ENCODE results near the gene MSANTD1.

The MSANTD1 gene

DNA sequence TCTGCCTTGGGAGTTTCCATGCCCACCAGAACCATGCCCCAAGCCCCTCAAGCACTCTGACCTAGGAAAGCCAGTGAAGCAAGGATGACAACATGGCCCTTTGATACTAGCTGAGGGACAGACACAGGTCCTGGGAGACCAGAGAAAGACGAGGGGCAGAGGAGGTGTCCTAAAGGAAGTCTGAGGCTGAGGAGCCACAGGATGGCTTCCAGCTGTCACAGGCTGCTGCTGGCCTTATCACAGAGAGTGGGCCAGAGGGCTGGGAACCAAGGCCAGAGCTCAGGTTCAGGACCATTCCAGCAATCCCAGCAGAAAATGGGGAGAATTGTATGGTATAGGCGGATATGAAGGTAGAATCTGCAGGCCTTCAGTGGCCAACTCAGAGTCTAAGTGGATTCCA lies 31.7 kb upstream of the MSANTD1 start:
- H3K9me3 ChIP-seq (ENCODE audit: control insufficient read depth in 1 of 2, low read length in 2 of 2) = no peaks in the 10 kb centered on the region
- no peaks in the 10 kb centered on the region for H3K4me1 ChIP-seq (ENCODE audit: control insufficient read depth in 1 of 2, insufficient read depth in 2 of 2, low read length in 2 of 2)
- H3K4me3 ChIP-seq (ENCODE audit: low read depth in 1 of 2, low read length in 2 of 2) = no peak overlapping the region
- H3K36me3 ChIP-seq (ENCODE audit: control insufficient read depth in 1 of 2, insufficient read depth in 2 of 2, low read length in 2 of 2) = peaks cover 82 to 91% of the 10 kb centered on the region in 2 donors
- H3K27me3 ChIP-seq (ENCODE audit: control insufficient read depth in 1 of 2, insufficient read depth in 2 of 2, low read length in 2 of 2) = no peaks in the 10 kb centered on the region
- no peak overlapping the region for H3K9ac ChIP-seq (ENCODE audit: low read depth in 1 of 2, low read length in 2 of 2)
- no peak overlapping the region for H3K27ac ChIP-seq (ENCODE audit: low read depth, low read length)

GRCh38 chr4:3217771-3218170 lies 31.2 kb upstream of the MSANTD1 start:
- H3K9me3 ChIP-seq (ENCODE audit: control insufficient read depth in 1 of 2, low read length in 2 of 2) = no peaks in the 10 kb centered on the region
- H3K27ac ChIP-seq (ENCODE audit: low read depth, low read length) = no peak overlapping the region
- H3K36me3 ChIP-seq (ENCODE audit: control insufficient read depth in 1 of 2, insufficient read depth in 2 of 2, low read length in 2 of 2) = peaks cover 82 to 91% of the 10 kb centered on the region in 2 donors
- no peaks in the 10 kb centered on the region for H3K27me3 ChIP-seq (ENCODE audit: control insufficient read depth in 1 of 2, insufficient read depth in 2 of 2, low read length in 2 of 2)
- H3K4me1 ChIP-seq (ENCODE audit: control insufficient read depth in 1 of 2, insufficient read depth in 2 of 2, low read length in 2 of 2) = no peaks in the 10 kb centered on the region
- H3K9ac ChIP-seq (ENCODE audit: low read depth in 1 of 2, low read length in 2 of 2) = no peak overlapping the region
- no peak overlapping the region for H3K4me3 ChIP-seq (ENCODE audit: low read depth in 1 of 2, low read length in 2 of 2)

DNA sequence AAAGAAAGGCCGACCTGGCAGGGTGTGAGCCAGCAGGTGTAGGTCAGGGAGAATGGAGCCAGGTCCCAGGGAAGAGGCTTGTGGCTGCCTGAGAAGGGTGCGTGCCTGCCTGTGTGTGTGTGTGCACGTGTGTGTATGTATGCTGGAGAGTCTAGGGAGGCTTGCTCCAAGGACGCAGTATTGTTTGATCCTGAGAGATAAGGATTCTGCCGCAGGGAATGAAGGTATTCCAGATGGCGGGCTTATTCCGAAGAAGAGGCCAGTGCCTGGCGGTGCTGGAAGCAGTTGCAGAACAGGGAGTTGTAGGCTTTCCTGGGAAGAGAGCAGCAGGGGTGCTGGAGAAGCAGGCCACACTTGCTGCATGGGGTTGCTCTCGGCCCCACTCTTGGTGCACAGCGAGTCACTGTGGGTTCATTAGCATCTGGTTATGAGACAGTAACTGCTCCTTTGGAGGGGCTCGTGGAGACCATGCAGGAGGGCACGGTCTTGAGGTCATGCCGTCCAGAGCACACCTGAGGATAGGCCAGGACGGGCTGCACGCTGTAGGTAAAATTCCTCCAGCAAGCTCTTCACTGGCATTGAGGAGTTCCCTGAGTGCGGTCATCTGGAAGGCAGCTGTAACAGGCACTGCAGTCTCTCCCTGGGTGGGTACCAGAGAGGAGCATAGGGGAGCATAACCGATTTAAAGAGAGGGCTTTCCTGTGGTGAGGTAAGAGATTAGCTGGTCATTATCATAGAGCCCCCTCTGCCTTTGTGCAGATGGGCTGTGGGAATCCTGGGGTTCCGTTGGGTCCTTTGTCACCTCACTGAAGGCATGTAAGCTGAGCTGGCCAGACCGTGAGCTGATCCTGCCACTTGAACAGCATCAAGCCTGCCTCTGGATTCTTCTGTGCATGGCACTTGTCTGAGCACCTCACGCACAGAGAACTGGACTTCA lies 29.9 kb upstream of the MSANTD1 start:
- no peak overlapping the region for H3K9ac ChIP-seq (ENCODE audit: low read depth in 1 of 2, low read length in 2 of 2)

GRCh38 chr4:3219761-3220475 lies 29.0 kb upstream of the MSANTD1 start:
- Histone ChIP-seq H3K4me3 (ENCODE audit: low read depth in 1 of 2, low read length in 2 of 2) (no peak overlapping the region), H3K9me3 (ENCODE audit: control insufficient read depth in 1 of 2, low read length in 2 of 2) (no peaks in the 10 kb centered on the region), H3K27ac (ENCODE audit: low read depth, low read length) (no peak overlapping the region), H3K9ac (ENCODE audit: low read depth in 1 of 2, low read length in 2 of 2) (no peak overlapping the region), H3K27me3 (ENCODE audit: control insufficient read depth in 1 of 2, insufficient read depth in 2 of 2, low read length in 2 of 2) (no peaks in the 10 kb centered on the region), H3K4me1 (ENCODE audit: control insufficient read depth in 1 of 2, insufficient read depth in 2 of 2, low read length in 2 of 2) (no peaks in the 10 kb centered on the region), H3K36me3 (ENCODE audit: control insufficient read depth in 1 of 2, insufficient read depth in 2 of 2, low read length in 2 of 2) (peaks cover 79 to 94% of the 10 kb centered on the region in 2 donors)

More for the DNA sequence above, 29.9 kb upstream of the MSANTD1 start:
- Histone ChIP-seq H3K36me3 (ENCODE audit: control insufficient read depth in 1 of 2, insufficient read depth in 2 of 2, low read length in 2 of 2) (peaks cover 78 to 91% of the 10 kb centered on the region in 2 donors), H3K4me1 (ENCODE audit: control insufficient read depth in 1 of 2, insufficient read depth in 2 of 2, low read length in 2 of 2) (no peaks in the 10 kb centered on the region), H3K4me3 (ENCODE audit: low read depth in 1 of 2, low read length in 2 of 2) (no peak overlapping the region), H3K27ac (ENCODE audit: low read depth, low read length) (no peak overlapping the region), H3K9me3 (ENCODE audit: control insufficient read depth in 1 of 2, low read length in 2 of 2) (no peaks in the 10 kb centered on the region), H3K27me3 (ENCODE audit: control insufficient read depth in 1 of 2, insufficient read depth in 2 of 2, low read length in 2 of 2) (no peaks in the 10 kb centered on the region)

- no peaks in the 10 kb centered on the region for H3K4me1 ChIP-seq (ENCODE audit: control insufficient read depth in 1 of 2, insufficient read depth in 2 of 2, low read length in 2 of 2)
- no peak overlapping the region for H3K27ac ChIP-seq (ENCODE audit: low read depth, low read length)
- no peaks in the 10 kb centered on the region for H3K27me3 ChIP-seq (ENCODE audit: control insufficient read depth in 1 of 2, insufficient read depth in 2 of 2, low read length in 2 of 2)
- H3K9me3 ChIP-seq (ENCODE audit: control insufficient read depth in 1 of 2, low read length in 2 of 2) = no peaks in the 10 kb centered on the region
- H3K36me3 ChIP-seq (ENCODE audit: control insufficient read depth in 1 of 2, insufficient read depth in 2 of 2, low read length in 2 of 2) = peaks cover 72 to 94% of the 10 kb centered on the region in 2 donors
- no peak overlapping the region for H3K9ac ChIP-seq (ENCODE audit: low read depth in 1 of 2, low read length in 2 of 2)
- no peak overlapping the region for H3K4me3 ChIP-seq (ENCODE audit: low read depth in 1 of 2, low read length in 2 of 2)
These were observed 28.3 kb upstream of the MSANTD1 start for GRCh38 chr4:3220476-3221183.

- Histone ChIP-seq H3K4me3 (ENCODE audit: low read depth in 1 of 2, low read length in 2 of 2) (no peak overlapping the region), H3K9me3 (ENCODE audit: control insufficient read depth in 1 of 2, low read length in 2 of 2) (no peaks in the 10 kb centered on the region), H3K9ac (ENCODE audit: low read depth in 1 of 2, low read length in 2 of 2) (no peak overlapping the region), H3K27ac (ENCODE audit: low read depth, low read length) (no peak overlapping the region), H3K27me3 (ENCODE audit: control insufficient read depth in 1 of 2, insufficient read depth in 2 of 2, low read length in 2 of 2) (no peaks in the 10 kb centered on the region), H3K4me1 (ENCODE audit: control insufficient read depth in 1 of 2, insufficient read depth in 2 of 2, low read length in 2 of 2) (no peaks in the 10 kb centered on the region), H3K36me3 (ENCODE audit: control insufficient read depth in 1 of 2, insufficient read depth in 2 of 2, low read length in 2 of 2) (peaks cover 70 to 93% of the 10 kb centered on the region in 2 donors)
These were observed 27.8 kb upstream of the MSANTD1 start for GRCh38 chr4:3221184-3221494.

DNA sequence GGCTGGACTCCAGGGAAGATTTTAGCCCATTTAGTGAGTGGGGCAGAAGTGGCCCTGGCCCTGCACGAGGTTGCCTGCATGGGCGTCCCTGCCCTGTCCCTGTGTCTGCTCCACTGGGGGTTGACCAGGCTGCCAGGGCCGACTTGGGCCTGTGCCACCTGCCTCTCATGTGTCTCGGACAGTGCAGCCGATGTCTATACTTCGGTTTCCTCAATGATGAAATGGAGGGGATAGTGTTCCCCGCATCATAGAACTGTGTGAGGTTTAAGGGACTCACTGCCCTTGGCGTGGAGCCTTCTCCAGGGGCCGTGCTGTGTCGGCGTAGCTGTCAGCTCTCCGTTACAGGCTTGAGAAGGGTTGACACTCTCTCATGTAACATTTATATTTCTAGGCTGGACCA lies 27.0 kb upstream of the MSANTD1 start:
- H3K9me3 ChIP-seq (ENCODE audit: control insufficient read depth in 1 of 2, low read length in 2 of 2) = no peaks in the 10 kb centered on the region
- H3K9ac ChIP-seq (ENCODE audit: low read depth in 1 of 2, low read length in 2 of 2) = no peak overlapping the region
- no peaks in the 10 kb centered on the region for H3K27me3 ChIP-seq (ENCODE audit: control insufficient read depth in 1 of 2, insufficient read depth in 2 of 2, low read length in 2 of 2)
- peaks cover 65 to 89% of the 10 kb centered on the region in 2 donors for H3K36me3 ChIP-seq (ENCODE audit: control insufficient read depth in 1 of 2, insufficient read depth in 2 of 2, low read length in 2 of 2)
- no peaks in the 10 kb centered on the region for H3K4me1 ChIP-seq (ENCODE audit: control insufficient read depth in 1 of 2, insufficient read depth in 2 of 2, low read length in 2 of 2)
- no peak overlapping the region for H3K4me3 ChIP-seq (ENCODE audit: low read depth in 1 of 2, low read length in 2 of 2)
- H3K27ac ChIP-seq (ENCODE audit: low read depth, low read length) = no peak overlapping the region

DNA sequence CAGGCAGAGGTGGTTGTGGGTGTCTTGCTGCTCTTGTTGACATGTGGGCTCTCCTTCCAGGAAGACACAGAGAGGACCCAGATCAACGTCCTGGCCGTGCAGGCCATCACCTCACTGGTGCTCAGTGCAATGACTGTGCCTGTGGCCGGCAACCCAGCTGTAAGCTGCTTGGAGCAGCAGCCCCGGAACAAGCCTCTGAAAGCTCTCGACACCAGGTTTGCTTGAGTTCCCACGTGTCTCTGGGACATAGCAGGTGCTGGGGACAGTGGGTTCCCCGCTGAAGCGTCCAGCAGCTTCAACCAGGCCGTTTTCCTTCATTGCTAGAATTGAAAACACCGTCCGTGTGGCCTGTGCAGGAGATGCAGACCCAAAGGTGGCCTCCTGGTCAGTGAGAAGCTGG lies 25.6 kb upstream of the MSANTD1 start:
- Histone ChIP-seq H3K4me1 (ENCODE audit: control insufficient read depth in 1 of 2, insufficient read depth in 2 of 2, low read length in 2 of 2) (no peaks in the 10 kb centered on the region), H3K27ac (ENCODE audit: low read depth, low read length) (no peak overlapping the region), H3K27me3 (ENCODE audit: control insufficient read depth in 1 of 2, insufficient read depth in 2 of 2, low read length in 2 of 2) (no peaks in the 10 kb centered on the region), H3K4me3 (ENCODE audit: low read depth in 1 of 2, low read length in 2 of 2) (no peak overlapping the region), H3K9me3 (ENCODE audit: control insufficient read depth in 1 of 2, low read length in 2 of 2) (no peaks in the 10 kb centered on the region), H3K36me3 (ENCODE audit: control insufficient read depth in 1 of 2, insufficient read depth in 2 of 2, low read length in 2 of 2) (peaks cover 60 to 84% of the 10 kb centered on the region in 2 donors), H3K9ac (ENCODE audit: low read depth in 1 of 2, low read length in 2 of 2) (no peak overlapping the region)

DNA sequence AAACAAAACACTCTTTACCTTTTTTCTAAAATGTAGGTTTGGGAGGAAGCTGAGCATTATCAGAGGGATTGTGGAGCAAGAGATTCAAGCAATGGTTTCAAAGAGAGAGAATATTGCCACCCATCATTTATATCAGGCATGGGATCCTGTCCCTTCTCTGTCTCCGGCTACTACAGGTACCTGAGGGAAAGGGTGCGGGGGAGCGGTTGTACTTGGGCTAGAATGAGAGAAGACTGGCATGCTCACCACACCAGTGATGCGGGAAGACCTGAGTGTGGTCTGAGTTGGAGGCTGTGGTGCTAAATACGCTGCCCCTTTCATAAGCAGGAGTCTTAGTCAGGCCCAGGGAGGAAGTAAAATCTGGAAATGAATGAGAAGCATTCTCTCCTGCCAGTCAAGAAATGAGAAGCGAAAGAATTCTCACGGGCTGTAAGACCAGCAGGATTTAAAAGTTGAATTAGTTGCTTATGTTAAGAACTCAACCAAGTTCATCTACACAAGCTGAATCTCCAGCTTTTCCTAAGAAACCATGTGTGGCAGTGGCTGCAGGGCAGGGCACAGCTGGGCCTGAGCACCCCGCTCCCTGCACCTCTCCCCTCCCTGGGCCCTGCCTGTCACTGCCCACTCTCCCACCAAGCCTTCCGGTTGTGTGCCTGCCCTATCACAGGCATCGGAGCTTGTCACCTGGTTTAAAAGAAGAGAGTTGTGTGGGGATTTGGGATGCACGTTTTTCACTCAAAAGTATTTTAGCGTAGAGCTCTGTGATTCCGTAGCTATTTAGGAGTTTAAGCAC lies 24.8 kb upstream of the MSANTD1 start:
- no peaks in the 10 kb centered on the region for H3K27me3 ChIP-seq (ENCODE audit: control insufficient read depth in 1 of 2, insufficient read depth in 2 of 2, low read length in 2 of 2)
- H3K9ac ChIP-seq (ENCODE audit: low read depth in 1 of 2, low read length in 2 of 2) = no peak overlapping the region
- H3K4me1 ChIP-seq (ENCODE audit: control insufficient read depth in 1 of 2, insufficient read depth in 2 of 2, low read length in 2 of 2) = no peaks in the 10 kb centered on the region
- H3K4me3 ChIP-seq (ENCODE audit: low read depth in 1 of 2, low read length in 2 of 2) = no peak overlapping the region
- no peak overlapping the region for H3K27ac ChIP-seq (ENCODE audit: low read depth, low read length)
- no peaks in the 10 kb centered on the region for H3K9me3 ChIP-seq (ENCODE audit: control insufficient read depth in 1 of 2, low read length in 2 of 2)
- H3K36me3 ChIP-seq (ENCODE audit: control insufficient read depth in 1 of 2, insufficient read depth in 2 of 2, low read length in 2 of 2) = peaks cover 62 to 84% of the 10 kb centered on the region in 2 donors
